Measurements from ENCODE around the gene ERCC4. TPM values are rescaled to one million over a fixed set of nuclear protein-coding genes. Genes with fewer than 3 reads are reported as not detected.
A peak's percentile ranks its signal among the peaks of the same experiment; 100 is the strongest.

Gene ERCC4
- total and polyA plus RNA-seq, 2 experiments from 2014 or later = 7.5 to 20.1 TPM

DNA sequence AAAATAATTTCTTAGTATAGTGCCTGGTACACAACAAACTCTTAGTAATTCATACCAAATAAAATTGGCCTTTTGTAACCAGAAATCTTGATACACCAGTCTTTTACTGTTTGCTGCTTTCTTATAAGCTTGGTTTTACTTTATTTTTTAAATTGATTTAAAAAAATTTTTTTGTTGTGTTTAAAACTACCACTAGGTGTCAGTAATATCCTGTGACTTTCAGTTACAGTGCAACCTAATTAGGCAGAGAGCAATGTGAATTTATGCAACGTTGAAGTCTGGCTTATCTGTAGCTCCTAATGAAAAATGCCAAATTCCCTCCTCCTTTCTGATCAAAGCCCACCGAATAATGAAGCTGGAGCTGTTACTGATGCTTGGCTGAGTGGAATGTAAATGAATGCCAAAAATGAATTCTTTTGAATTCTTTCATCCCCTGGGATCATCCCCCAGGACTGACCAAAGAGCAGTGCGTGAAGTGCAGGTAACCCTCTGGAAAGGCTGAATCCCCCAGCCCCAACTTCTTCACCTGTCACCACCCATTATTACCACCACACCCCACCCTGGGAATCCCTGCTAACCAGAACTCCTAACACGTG is 3.8 kb downstream of the ERCC4 start:
- 34 to 39% methylated on average over 4 of the region's 4 CpGs for WGBS, 2 experiments (ENCODE audit: low coverage in 1 of 2, low lambda C conversion rate in 2 of 2, missing lambda C conversion rate in 2 of 2)
- H3K9me2 ChIP-seq (ENCODE audit: insufficient read depth) = no peaks in the 10 kb centered on the region
- H3K27me3 ChIP-seq (replicated peaks; ENCODE audit: insufficient read depth) = no peaks in the 10 kb centered on the region
- no peaks in the 10 kb centered on the region for H3K9me3 ChIP-seq (ENCODE audit: low read depth)
- H3K36me3 ChIP-seq (ENCODE audit: low read depth) = peaks cover 5% of the 10 kb centered on the region; the same call in 1 of the 2 replicates
- H3K27ac ChIP-seq = no peak overlapping the region
- in situ Hi-C loops (cut with MboI) = loop anchor here (10.0 kb wide), 1 partner anchor 341 kb away; no protein-coding TSS in a partner anchor
- no peaks in the 10 kb centered on the region for H4K20me1 ChIP-seq (ENCODE audit: insufficient read depth)
- peaks cover 5% of the 10 kb centered on the region; the same call in 1 of the 2 replicates for H3K4me1 ChIP-seq (ENCODE audit: insufficient read depth)
- TF ChIP-seq EZH2 (IDR thresholded peaks at IDR 0.05; ENCODE audit: insufficient read depth, poor library complexity, severe bottlenecking) = no peak
- no peak for TF ChIP-seq EZH2phosphoT487 (IDR thresholded peaks at IDR 0.05; ENCODE audit: insufficient read depth, low read depth)
- no peak overlapping the region for H3K4me2 ChIP-seq (ENCODE audit: unreplicated experiment)
- H3F3A ChIP-seq (ENCODE audit: insufficient read depth) = 0 out of 2 replicates have a peak, but pooled peaks cover 3% of the 10 kb centered on the region
- peak; percentile 74 for DNase-seq
- H3K9ac ChIP-seq = 0 out of 2 replicates have a peak overlapping the region, but pooled peaks have one; percentile 13
- no peak overlapping the region for H2AFZ ChIP-seq
- H3K79me2 ChIP-seq (ENCODE audit: insufficient read depth) = peaks cover 23% of the 10 kb centered on the region
- no peak overlapping the region for H3K4me3 ChIP-seq

GRCh38 chr16:13926464-13926863 is 6.5 kb downstream of the ERCC4 start:
- Histone ChIP-seq H3K9me3 (ENCODE audit: low read depth) (no peaks in the 10 kb centered on the region), H3K27me3 (replicated peaks; ENCODE audit: insufficient read depth) (no peaks in the 10 kb centered on the region), H3K9ac (no peak overlapping the region), H3K9me2 (ENCODE audit: insufficient read depth) (no peaks in the 10 kb centered on the region), H4K20me1 (ENCODE audit: insufficient read depth) (no peaks in the 10 kb centered on the region), H2AFZ (no peak overlapping the region), H3F3A (ENCODE audit: insufficient read depth) (no peaks in the 10 kb centered on the region), H3K79me2 (ENCODE audit: insufficient read depth) (peaks cover 10% of the 10 kb centered on the region; the same call in 1 of the 2 replicates), H3K36me3 (ENCODE audit: low read depth) (peaks cover 8% of the 10 kb centered on the region; the same call in 1 of the 2 replicates), H3K4me2 (ENCODE audit: unreplicated experiment) (no peak overlapping the region), H3K27ac (no peak overlapping the region), H3K4me3 (no peak overlapping the region), H3K4me1 (ENCODE audit: insufficient read depth) (peaks cover 5% of the 10 kb centered on the region; the same call in 1 of the 2 replicates)
- TF ChIP-seq EZH2 (IDR thresholded peaks at IDR 0.05; ENCODE audit: insufficient read depth, poor library complexity, severe bottlenecking) (no peak), EZH2phosphoT487 (IDR thresholded peaks at IDR 0.05; ENCODE audit: insufficient read depth, low read depth) (no peak)
- 51 to 53% methylated on average over 4 of the region's 4 CpGs for WGBS, 2 experiments (ENCODE audit: low coverage in 1 of 2, low lambda C conversion rate in 2 of 2, missing lambda C conversion rate in 2 of 2)
- no peak for DNase-seq
- in situ Hi-C loops (cut with MboI) = loop anchor here (10.0 to 25.0 kb wide), 4 partner anchors 286 to 611 kb away; no protein-coding TSS in a partner anchor

DNA sequence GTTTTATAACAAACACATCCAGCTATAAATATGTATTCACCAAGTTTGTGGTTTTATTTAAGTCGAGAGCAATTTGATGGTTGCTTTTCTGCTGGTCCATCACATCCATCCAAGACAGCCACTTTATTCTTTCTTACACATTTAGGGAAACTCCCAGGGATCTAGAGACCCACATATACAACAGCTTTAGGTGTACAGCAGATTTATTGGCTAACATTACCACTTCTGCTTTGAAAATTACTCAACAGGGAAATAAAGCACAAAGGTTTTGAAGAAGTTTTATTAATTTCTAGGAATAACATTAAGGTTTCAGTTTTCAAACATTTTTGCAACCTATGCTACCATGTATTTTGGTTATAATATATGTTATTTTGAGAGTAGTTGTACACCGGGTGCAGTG is 6.9 kb downstream of the ERCC4 start:
- peaks cover 8% of the 10 kb centered on the region; the same call in 1 of the 2 replicates for H3K36me3 ChIP-seq (ENCODE audit: low read depth)
- H3K79me2 ChIP-seq (ENCODE audit: insufficient read depth) = peaks cover 9% of the 10 kb centered on the region; the same call in 1 of the 2 replicates
- no peaks in the 10 kb centered on the region for H3F3A ChIP-seq (ENCODE audit: insufficient read depth)
- no peaks in the 10 kb centered on the region for H3K27me3 ChIP-seq (replicated peaks; ENCODE audit: insufficient read depth)
- H4K20me1 ChIP-seq (ENCODE audit: insufficient read depth) = no peaks in the 10 kb centered on the region
- no peak overlapping the region for H3K9ac ChIP-seq
- 94 to 96% methylated on average over 2 of the region's 2 CpGs for WGBS, 2 experiments (ENCODE audit: low coverage in 1 of 2, low lambda C conversion rate in 2 of 2, missing lambda C conversion rate in 2 of 2)
- no peaks in the 10 kb centered on the region for H3K9me2 ChIP-seq (ENCODE audit: insufficient read depth)
- H3K9me3 ChIP-seq (ENCODE audit: low read depth) = no peaks in the 10 kb centered on the region
- no peak for TF ChIP-seq EZH2phosphoT487 (IDR thresholded peaks at IDR 0.05; ENCODE audit: insufficient read depth, low read depth)
- TF ChIP-seq EZH2 (IDR thresholded peaks at IDR 0.05; ENCODE audit: insufficient read depth, poor library complexity, severe bottlenecking) = no peak
- in situ Hi-C loops (cut with MboI) = loop anchor here (10.0 to 25.0 kb wide), 4 partner anchors 285 to 610 kb away; no protein-coding TSS in a partner anchor
- H3K27ac ChIP-seq = no peak overlapping the region
- H3K4me2 ChIP-seq (ENCODE audit: unreplicated experiment) = no peak overlapping the region
- DNase-seq = no peak
- H3K4me3 ChIP-seq = no peak overlapping the region
- peaks cover 5% of the 10 kb centered on the region; the same call in 1 of the 2 replicates for H3K4me1 ChIP-seq (ENCODE audit: insufficient read depth)
- no peak overlapping the region for H2AFZ ChIP-seq

DNA sequence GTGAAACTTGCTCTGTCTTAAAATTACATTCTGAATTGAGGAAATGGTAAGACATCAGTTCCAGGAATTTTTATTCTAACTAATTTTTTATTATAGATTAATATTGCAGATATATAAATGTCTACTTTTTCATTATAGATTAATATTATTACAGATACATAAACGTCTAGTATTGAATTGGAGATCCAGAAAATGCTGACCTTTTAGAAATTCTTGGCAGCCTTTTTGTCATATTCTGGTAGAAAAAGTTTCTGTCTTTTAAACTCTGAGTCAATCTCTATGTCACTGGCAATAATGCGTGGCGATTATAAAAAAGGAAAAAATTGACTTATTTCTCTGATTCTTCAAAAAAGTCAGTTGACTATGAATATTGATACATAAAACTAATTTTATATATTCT is 8.7 kb downstream of the ERCC4 start:
- Histone ChIP-seq H3K9me3 (ENCODE audit: low read depth) (no peaks in the 10 kb centered on the region), H3K27me3 (replicated peaks; ENCODE audit: insufficient read depth) (no peaks in the 10 kb centered on the region), H3K9me2 (ENCODE audit: insufficient read depth) (no peaks in the 10 kb centered on the region), H3K4me3 (no peak overlapping the region), H3K4me2 (ENCODE audit: unreplicated experiment) (no peak overlapping the region), H3K36me3 (ENCODE audit: low read depth) (peaks cover 12% of the 10 kb centered on the region; the same call in 1 of the 2 replicates), H3F3A (ENCODE audit: insufficient read depth) (no peaks in the 10 kb centered on the region), H3K27ac (no peak overlapping the region), H2AFZ (no peak overlapping the region), H3K79me2 (ENCODE audit: insufficient read depth) (peaks cover 9% of the 10 kb centered on the region; the same call in 1 of the 2 replicates), H4K20me1 (ENCODE audit: insufficient read depth) (no peaks in the 10 kb centered on the region), H3K9ac (no peak overlapping the region), H3K4me1 (ENCODE audit: insufficient read depth) (peaks cover 5% of the 10 kb centered on the region; the same call in 1 of the 2 replicates)
- no peak for DNase-seq
- TF ChIP-seq EZH2phosphoT487 (IDR thresholded peaks at IDR 0.05; ENCODE audit: insufficient read depth, low read depth) (no peak), EZH2 (IDR thresholded peaks at IDR 0.05; ENCODE audit: insufficient read depth, poor library complexity, severe bottlenecking) (no peak)
- 81% methylated on average over 3 of the region's 3 CpGs for WGBS, 2 experiments (ENCODE audit: low coverage in 1 of 2, low lambda C conversion rate in 2 of 2, missing lambda C conversion rate in 2 of 2)
- in situ Hi-C loops (cut with MboI) = loop anchor here (10.0 to 25.0 kb wide), 4 partner anchors 284 to 609 kb away; no protein-coding TSS in a partner anchor
